Mesendoderm (in vitro differentiated cells): Measurements from ENCODE around the gene SIM2.

ENCODE experiments used
- DNase-seq: peaks from one replicate; pipeline ENCODE4 v3.0.0; 2013
- H2AK5ac ChIP-seq: 2 replicates; pipeline ENCODE4 v1.6.1; 2013; ENCODE audit warnings: low read length, inconsistent platforms
- H2BK120ac ChIP-seq: 2 replicates; pipeline ENCODE4 v1.6.1; 2013; ENCODE audit warnings: low read depth, mild to moderate bottlenecking, low read length, moderate library complexity, mixed read lengths
- H2BK15ac ChIP-seq: replicated peaks from 2 replicates; pipeline ENCODE4 v1.6.1; 2013; ENCODE audit warnings: low read depth, mild to moderate bottlenecking, moderate library complexity
- H2BK5ac ChIP-seq: 2 replicates; pipeline ENCODE4 v1.6.1; 2013; ENCODE audit warnings: low read length, inconsistent platforms
- H3K18ac ChIP-seq: 2 replicates; pipeline ENCODE4 v1.6.1; 2013; ENCODE audit warnings: mild to moderate bottlenecking, low read length, mixed read lengths
- H3K23ac ChIP-seq: one replicate; pipeline ENCODE4 v1.6.1; 2013; ENCODE audit warnings: low read length
- H3K27ac ChIP-seq: 2 replicates; pipeline ENCODE4 v1.5.1; 2013; ENCODE audit warnings: low read depth, mild to moderate bottlenecking, inconsistent platforms, low read length, moderate library complexity
- H3K27me3 ChIP-seq: 2 replicates; pipeline ENCODE4 v1.6.1; 2013; ENCODE audit warnings: low read length, control low read depth, mild to moderate bottlenecking, inconsistent platforms; ENCODE audit not compliant: insufficient read depth, poor library complexity
- H3K36me3 ChIP-seq: 2 replicates; pipeline ENCODE4 v1.6.1; 2013; ENCODE audit warnings: low read length, inconsistent platforms; ENCODE audit not compliant: control insufficient read depth, insufficient read depth
- H3K4ac ChIP-seq: one replicate; pipeline ENCODE4 v1.6.1; 2013; ENCODE audit warnings: low read depth, mild to moderate bottlenecking, low read length, moderate library complexity
- H3K4me1 ChIP-seq: 2 replicates; pipeline ENCODE4 v1.6.1; 2013; ENCODE audit warnings: low read depth, low read length, inconsistent platforms; ENCODE audit not compliant: control insufficient read depth
- H3K4me2 ChIP-seq: 2 replicates; pipeline ENCODE4 v1.6.1; 2013; ENCODE audit warnings: low read length
- H3K4me3 ChIP-seq: 2 replicates; pipeline ENCODE4 v1.5.1; 2013; ENCODE audit warnings: mild to moderate bottlenecking, low read length
- H3K56ac ChIP-seq: one replicate; pipeline ENCODE4 v1.6.1; 2013; ENCODE audit warnings: low read length
- H3K79me1 ChIP-seq: 2 replicates; pipeline ENCODE4 v1.6.1; 2013; ENCODE audit warnings: low read length, inconsistent platforms
- H3K79me2 ChIP-seq: 2 replicates; pipeline ENCODE4 v1.6.1; 2013; ENCODE audit warnings: mild to moderate bottlenecking, low read length; ENCODE audit not compliant: control insufficient read depth, insufficient read depth
- H3K9ac ChIP-seq: 2 replicates; pipeline ENCODE4 v1.6.1; 2013; ENCODE audit warnings: low read length, inconsistent platforms
- H4K5ac ChIP-seq: one replicate; pipeline ENCODE4 v1.6.1; 2013; ENCODE audit warnings: low read length
- H4K8ac ChIP-seq: one replicate; pipeline ENCODE4 v1.6.1; 2013; ENCODE audit warnings: low read depth, mild to moderate bottlenecking, control low read depth, low read length, moderate library complexity
- WGBS: extraction: QIAGEN DNeasy Blood & Tissue Kit; methylation state at CpG from one replicate; pipeline ENCODE4 v1.1.7; 2013; ENCODE audit warnings: low lambda C conversion rate, missing lambda C conversion rate; ENCODE audit not compliant: insufficient coverage; ENCODE audit errors: extremely low coverage; 5-methylcytosine and 5-hydroxymethylcytosine counted together

SIM2 gene

DNA sequence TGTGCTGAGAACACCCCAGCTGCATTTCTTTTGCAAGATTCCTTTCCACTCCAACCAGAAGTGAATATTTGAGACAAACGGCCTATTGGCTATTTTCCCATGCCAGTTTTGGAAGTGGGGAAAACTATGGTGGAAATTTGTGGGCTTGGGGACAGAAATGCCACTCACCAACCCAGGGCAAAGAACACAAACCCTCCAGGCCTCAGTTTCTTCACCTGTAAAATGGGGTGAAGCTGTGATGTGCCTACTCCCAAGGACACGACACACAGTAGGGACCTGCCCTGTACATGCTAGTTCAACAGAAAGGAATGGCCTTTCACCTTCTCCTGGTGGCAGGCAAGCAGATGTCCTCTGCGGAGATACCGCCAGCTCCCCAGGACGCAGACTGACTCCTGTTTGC lies 46.5 kb downstream of the SIM2 start:
- H3K79me2 ChIP-seq: no peaks in the 10 kb centered on the region
- H4K8ac ChIP-seq: no peak overlapping the region
- no peak overlapping the region for H4K5ac ChIP-seq
- H3K4ac ChIP-seq: no peak overlapping the region
- no peak overlapping the region for H3K4me3 ChIP-seq
- H3K9ac ChIP-seq: no peak overlapping the region
- WGBS: no CpG with 5 or more reads among the region's 5 CpGs
- no peak overlapping the region for H2BK5ac ChIP-seq
- no peak overlapping the region for H3K18ac ChIP-seq
- H2AK5ac ChIP-seq: no peak overlapping the region
- no peak overlapping the region for H2BK15ac ChIP-seq
- no peak overlapping the region for H3K4me2 ChIP-seq
- no peak overlapping the region for H3K56ac ChIP-seq
- no peaks in the 10 kb centered on the region for H3K79me1 ChIP-seq
- peaks cover 3% of the 10 kb centered on the region for H3K27me3 ChIP-seq
- peaks cover 8% of the 10 kb centered on the region for H3K4me1 ChIP-seq
- no peak for DNase-seq
- no peak overlapping the region for H3K27ac ChIP-seq
- H3K23ac ChIP-seq: no peak overlapping the region
- no peak overlapping the region for H2BK120ac ChIP-seq
- no peaks in the 10 kb centered on the region for H3K36me3 ChIP-seq

DNA sequence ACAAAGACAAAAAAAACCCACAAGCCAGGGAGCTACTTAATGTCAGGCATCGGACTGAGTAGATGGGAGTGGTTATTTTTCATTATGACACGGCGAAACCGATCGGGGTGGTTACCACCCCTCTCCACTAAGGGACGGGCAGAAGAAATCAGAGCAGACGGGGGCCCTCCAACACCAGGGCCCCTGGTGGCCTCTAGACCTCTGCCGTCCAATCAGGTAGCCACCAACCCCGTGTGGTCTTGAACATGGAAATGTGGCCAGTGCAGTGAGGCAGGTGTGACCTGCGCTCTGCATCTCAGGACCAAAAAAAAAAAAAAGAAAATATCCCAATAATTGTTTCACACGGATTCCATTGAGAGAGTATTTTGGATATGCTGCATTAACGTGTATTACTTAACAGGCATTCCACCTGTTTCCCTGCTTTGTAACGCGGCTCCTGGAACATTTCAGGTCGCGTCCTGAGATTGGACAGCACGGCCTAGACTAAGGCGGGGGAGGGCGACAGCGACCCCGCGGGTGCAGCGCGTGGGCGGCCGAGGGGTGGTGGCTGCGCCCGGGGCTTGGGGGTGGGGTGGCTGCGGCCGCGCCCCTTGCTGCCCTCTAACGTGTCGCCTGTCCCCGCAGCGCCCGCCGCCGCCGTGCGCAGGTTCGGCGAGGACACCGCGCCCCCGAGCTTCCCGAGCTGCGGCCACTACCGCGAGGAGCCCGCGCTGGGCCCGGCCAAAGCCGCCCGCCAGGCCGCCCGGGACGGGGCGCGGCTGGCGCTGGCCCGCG lies 48.3 kb downstream of the SIM2 start:
- Histone ChIP-seq H3K9ac (no peak overlapping the region), H3K36me3 (no peaks in the 10 kb centered on the region), H3K56ac (peak overlapping the region; percentile 70), H2BK5ac (no peak overlapping the region), H3K18ac (no peak overlapping the region), H3K4me2 (peak overlapping the region; percentile 61), H3K79me2 (no peaks in the 10 kb centered on the region), H2BK15ac (no peak overlapping the region), H3K23ac (no peak overlapping the region), H2BK120ac (no peak overlapping the region), H3K4ac (no peak overlapping the region), H3K27ac (no peak overlapping the region), H4K5ac (no peak overlapping the region), H2AK5ac (no peak overlapping the region), H3K27me3 (peaks cover 3% of the 10 kb centered on the region), H3K4me1 (peaks cover 8% of the 10 kb centered on the region), H4K8ac (no peak overlapping the region), H3K4me3 (no peak overlapping the region), H3K79me1 (no peaks in the 10 kb centered on the region)
- WGBS: no CpG with 5 or more reads among the region's 62 CpGs
- peak; percentile 43 for DNase-seq

DNA sequence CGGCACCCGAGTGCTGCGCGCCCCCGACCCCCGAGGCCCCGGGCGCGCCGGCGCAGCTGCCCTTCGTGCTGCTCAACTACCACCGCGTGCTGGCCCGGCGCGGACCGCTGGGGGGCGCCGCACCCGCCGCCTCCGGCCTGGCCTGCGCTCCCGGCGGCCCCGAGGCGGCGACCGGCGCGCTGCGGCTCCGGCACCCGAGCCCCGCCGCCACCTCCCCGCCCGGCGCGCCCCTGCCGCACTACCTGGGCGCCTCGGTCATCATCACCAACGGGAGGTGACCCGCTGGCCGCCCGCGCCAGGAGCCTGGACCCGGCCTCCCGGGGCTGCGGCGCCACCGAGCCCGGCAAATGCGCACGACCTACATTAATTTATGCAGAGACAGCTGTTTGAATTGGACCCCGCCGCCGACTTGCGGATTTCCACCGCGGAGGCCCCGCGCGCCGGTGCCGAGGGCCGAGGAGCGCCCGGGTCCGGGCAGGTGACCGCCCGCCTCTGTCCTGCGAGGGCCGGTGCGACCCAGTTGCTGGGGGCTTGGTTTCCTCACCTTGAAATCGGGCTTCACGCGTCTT lies 49.0 kb downstream of the SIM2 start:
- H3K56ac ChIP-seq: peak overlapping the region; percentile 35
- H3K79me1 ChIP-seq: no peaks in the 10 kb centered on the region
- no peaks in the 10 kb centered on the region for H3K36me3 ChIP-seq
- H3K4me3 ChIP-seq: no peak overlapping the region
- WGBS: no CpG with 5 or more reads among the region's 80 CpGs
- H3K27me3 ChIP-seq: peaks cover 3% of the 10 kb centered on the region
- no peak overlapping the region for H2BK5ac ChIP-seq
- H2AK5ac ChIP-seq: no peak overlapping the region
- H3K4me2 ChIP-seq: peak overlapping the region; percentile 17
- peak; percentile 71 for DNase-seq
- no peak overlapping the region for H3K4ac ChIP-seq
- no peak overlapping the region for H4K5ac ChIP-seq
- peak overlapping the region; percentile 28 for H3K9ac ChIP-seq
- no peaks in the 10 kb centered on the region for H3K79me2 ChIP-seq
- H3K23ac ChIP-seq: no peak overlapping the region
- peak overlapping the region; percentile 62 for H3K18ac ChIP-seq
- H3K4me1 ChIP-seq: peaks cover 8% of the 10 kb centered on the region
- H3K27ac ChIP-seq: no peak overlapping the region
- no peak overlapping the region for H4K8ac ChIP-seq
- H2BK15ac ChIP-seq: no peak overlapping the region
- H2BK120ac ChIP-seq: no peak overlapping the region

DNA sequence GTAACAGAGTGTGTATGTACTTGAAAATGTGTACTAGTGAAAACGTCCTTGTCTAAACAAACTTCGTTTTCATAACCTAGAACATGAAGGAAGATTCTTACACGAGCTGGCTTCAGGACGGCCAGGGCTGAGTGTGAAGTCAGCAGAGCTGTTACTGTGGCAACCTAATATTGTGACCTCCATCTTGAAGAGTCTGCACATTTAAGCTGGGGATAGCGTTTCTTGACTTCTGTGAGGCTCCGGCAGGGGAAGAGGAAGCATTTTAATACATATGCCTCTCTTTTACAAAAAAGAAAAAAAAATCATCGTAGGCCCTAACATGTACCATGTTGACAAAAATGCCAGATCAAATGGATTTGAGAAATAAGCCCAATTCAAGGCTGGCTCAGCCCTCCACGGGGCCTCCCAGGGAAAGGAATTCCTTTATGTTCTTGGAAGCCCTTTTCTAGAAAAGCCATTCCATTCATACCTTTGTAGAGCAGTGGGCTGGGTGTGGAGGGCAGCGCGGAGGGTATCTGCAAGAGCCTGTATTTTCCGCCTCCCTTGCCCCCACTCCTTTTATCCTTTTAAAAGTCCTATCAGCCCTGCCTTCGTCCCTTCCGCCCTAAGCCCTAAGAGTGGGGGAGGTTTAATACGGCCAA lies 51.1 kb downstream of the SIM2 start:
- Histone ChIP-seq H3K4me1 (peaks cover 8% of the 10 kb centered on the region), H4K5ac (no peak overlapping the region), H3K79me2 (no peaks in the 10 kb centered on the region), H3K9ac (no peak overlapping the region), H3K23ac (no peak overlapping the region), H2AK5ac (no peak overlapping the region), H3K79me1 (no peaks in the 10 kb centered on the region), H2BK15ac (no peak overlapping the region), H3K18ac (peak overlapping the region; percentile 18), H3K27ac (peak overlapping the region; percentile 27), H3K27me3 (peaks cover 3% of the 10 kb centered on the region), H3K36me3 (no peaks in the 10 kb centered on the region), H2BK120ac (no peak overlapping the region), H4K8ac (no peak overlapping the region), H3K4me2 (no peak overlapping the region), H3K56ac (peak overlapping the region; percentile 2), H3K4me3 (no peak overlapping the region), H3K4ac (no peak overlapping the region), H2BK5ac (no peak overlapping the region)
- DNase-seq: peak; percentile 98
- WGBS: no CpG with 5 or more reads among the region's 14 CpGs

DNA sequence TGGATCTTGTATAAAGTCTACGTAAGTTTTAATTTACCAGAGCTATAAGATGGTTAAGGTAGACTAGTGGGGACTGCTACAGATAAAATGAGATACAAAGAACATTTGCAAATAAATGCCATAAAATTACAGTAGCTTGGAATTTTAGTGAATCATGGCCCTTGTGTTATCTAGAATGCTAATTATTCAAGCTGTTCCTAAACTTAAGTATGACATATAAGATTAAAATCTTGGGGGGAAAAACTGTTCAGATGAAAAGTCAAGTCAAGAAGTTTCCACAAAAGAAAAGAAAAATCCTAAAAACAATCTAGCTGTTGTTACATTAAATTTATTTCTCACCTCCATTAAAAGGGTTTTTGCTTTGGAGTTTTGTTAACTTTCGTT lies 51.7 kb downstream of the SIM2 start:
- Histone ChIP-seq H4K8ac (no peak overlapping the region), H2BK15ac (no peak overlapping the region), H2BK5ac (no peak overlapping the region), H3K56ac (no peak overlapping the region), H3K4ac (no peak overlapping the region), H3K4me2 (no peak overlapping the region), H3K4me1 (peaks cover 8% of the 10 kb centered on the region), H3K9ac (no peak overlapping the region), H3K27ac (no peak overlapping the region), H3K79me2 (no peaks in the 10 kb centered on the region), H3K23ac (no peak overlapping the region), H3K4me3 (no peak overlapping the region), H3K36me3 (no peaks in the 10 kb centered on the region), H3K27me3 (peaks cover 3% of the 10 kb centered on the region), H4K5ac (no peak overlapping the region), H2AK5ac (no peak overlapping the region), H3K79me1 (no peaks in the 10 kb centered on the region), H3K18ac (no peak overlapping the region), H2BK120ac (no peak overlapping the region)
- no CpG with 5 or more reads among the region's 2 CpGs for WGBS
- no peak for DNase-seq
